ENCODE measurements around the gene PMIS2.

The PMIS2 gene

DNA sequence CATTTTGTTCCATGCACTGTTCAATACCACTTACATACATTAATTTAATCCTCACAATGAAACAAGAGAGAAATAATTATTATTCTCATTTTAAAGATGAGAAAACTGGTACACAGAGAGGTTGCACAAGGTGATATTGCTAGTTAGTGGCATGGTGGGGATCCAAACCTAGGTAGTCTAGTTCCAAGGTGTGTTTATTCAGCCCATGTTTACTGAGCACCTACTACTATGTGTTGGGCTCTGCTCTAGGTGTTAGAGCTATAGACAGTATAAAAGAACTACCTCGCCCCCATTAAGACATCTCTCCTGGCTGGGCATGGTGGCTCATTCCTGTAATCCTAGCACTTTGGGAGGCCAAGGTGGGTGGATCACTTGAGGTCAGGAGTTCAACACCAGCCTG lies 3.2 kb upstream of the PMIS2 start:
- ChIA-PET CTCF (interaction anchor here (1.0 to 2.5 kb wide), 2 partner anchors 10 to 34 kb away, joined by 3 to 8 read pairs; no protein-coding TSS in a partner anchor), POLR2A (no interaction called here)
- H3K4me1 ChIP-seq (ENCODE audit: control insufficient read depth, insufficient read depth, low read length): no peaks in the 10 kb centered on the region
- no peak overlapping the region for H3K4me3 ChIP-seq (ENCODE audit: low read depth, low read length)
- H3K9me3 ChIP-seq (ENCODE audit: control insufficient read depth, insufficient read depth, low read depth, low read length): no peaks in the 10 kb centered on the region; the same call in 1 of the 2 replicates
- peak; percentile 70; the same call in 1 of the 2 replicates for TF ChIP-seq ZNF664 (tag by site-specific recombination; IDR thresholded peaks at IDR 0.05)
- no peak for TF ChIP-seq ZNF610 (tag by site-specific recombination; IDR thresholded peaks at IDR 0.05; ENCODE audit: borderline replicate concordance)
- TF ChIP-seq, protein P1, sequence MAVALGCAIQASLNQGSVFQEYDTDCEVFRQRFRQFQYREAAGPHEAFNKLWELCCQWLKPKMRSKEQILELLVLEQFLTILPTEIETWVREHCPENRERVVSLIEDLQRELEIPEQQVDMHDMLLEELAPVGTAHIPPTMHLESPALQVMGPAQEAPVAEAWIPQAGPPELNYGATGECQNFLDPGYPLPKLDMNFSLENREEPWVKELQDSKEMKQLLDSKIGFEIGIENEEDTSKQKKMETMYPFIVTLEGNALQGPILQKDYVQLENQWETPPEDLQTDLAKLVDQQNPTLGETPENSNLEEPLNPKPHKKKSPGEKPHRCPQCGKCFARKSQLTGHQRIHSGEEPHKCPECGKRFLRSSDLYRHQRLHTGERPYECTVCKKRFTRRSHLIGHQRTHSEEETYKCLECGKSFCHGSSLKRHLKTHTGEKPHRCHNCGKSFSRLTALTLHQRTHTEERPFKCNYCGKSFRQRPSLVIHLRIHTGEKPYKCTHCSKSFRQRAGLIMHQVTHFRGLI (tag by site-specific recombination; IDR thresholded peaks at IDR 0.05): 0 out of 2 replicates have a peak, but pooled peaks have one; percentile 52
- no peak overlapping the region for H3K27ac ChIP-seq (ENCODE audit: extremely low read depth, low read depth, low read length)
- H3K36me3 ChIP-seq (ENCODE audit: control insufficient read depth in 2 of 2, insufficient read depth in 1 of 2, low read length in 2 of 2): no peaks in the 10 kb centered on the region; a peak in 1 of 3 replicates

DNA sequence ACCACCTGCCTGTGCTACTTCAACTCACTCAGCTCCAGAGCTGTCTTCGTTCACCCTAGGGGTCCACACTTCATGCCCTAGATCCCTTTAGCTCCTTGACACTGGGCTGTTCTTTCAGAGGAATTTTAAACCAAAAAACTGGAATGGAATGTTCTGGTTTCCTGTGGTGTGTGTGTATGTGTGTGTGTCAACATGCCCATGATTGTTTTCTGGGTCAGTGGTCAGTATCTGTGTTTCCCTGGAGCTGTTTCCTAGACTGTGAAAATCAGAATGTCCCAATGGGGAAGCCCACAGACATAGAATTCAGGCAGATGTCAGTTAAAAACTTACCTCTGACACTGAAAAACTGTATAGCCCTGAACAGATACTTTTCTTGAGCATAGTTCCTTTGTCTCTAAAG lies 1.3 kb downstream of the PMIS2 start:
- Histone ChIP-seq H3K27ac (ENCODE audit: extremely low read depth, low read depth, low read length) (no peak overlapping the region), H3K4me3 (ENCODE audit: low read depth, low read length) (no peak overlapping the region), H3K4me1 (ENCODE audit: control insufficient read depth, insufficient read depth, low read length) (0 out of 2 replicates have a peak, but pooled peaks cover 2% of the 10 kb centered on the region), H3K9me3 (ENCODE audit: control insufficient read depth, insufficient read depth, low read depth, low read length) (no peaks in the 10 kb centered on the region; the same call in 1 of the 2 replicates), H3K36me3 (ENCODE audit: control insufficient read depth in 2 of 2, insufficient read depth in 1 of 2, low read length in 2 of 2) (no peaks in the 10 kb centered on the region)
- ChIA-PET POLR2A (interaction anchor here (0.6 to 1.4 kb wide), 2 partner anchors 25 to 110 kb away, joined by 3 to 6 read pairs; partner anchors contain the start of gene HAUS5), CTCF (interaction anchor here (0.8 to 2.0 kb wide), 6 partner anchors 14 to 234 kb away, joined by 3 to 8 read pairs (median 4); no protein-coding TSS in a partner anchor)
- TF ChIP-seq SP7 (tag by site-specific recombination; IDR thresholded peaks at IDR 0.05): no peak
- TF ChIP-seq ZNF529 (tag by site-specific recombination; IDR thresholded peaks at IDR 0.05; ENCODE audit: insufficient replicate concordance): no peak
- TF ChIP-seq FEZF1 (tag by site-specific recombination; IDR thresholded peaks at IDR 0.05): no peak
- TF ChIP-seq ZNF433 (tag by site-specific recombination; IDR thresholded peaks at IDR 0.05; ENCODE audit: low read depth): no peak

DNA sequence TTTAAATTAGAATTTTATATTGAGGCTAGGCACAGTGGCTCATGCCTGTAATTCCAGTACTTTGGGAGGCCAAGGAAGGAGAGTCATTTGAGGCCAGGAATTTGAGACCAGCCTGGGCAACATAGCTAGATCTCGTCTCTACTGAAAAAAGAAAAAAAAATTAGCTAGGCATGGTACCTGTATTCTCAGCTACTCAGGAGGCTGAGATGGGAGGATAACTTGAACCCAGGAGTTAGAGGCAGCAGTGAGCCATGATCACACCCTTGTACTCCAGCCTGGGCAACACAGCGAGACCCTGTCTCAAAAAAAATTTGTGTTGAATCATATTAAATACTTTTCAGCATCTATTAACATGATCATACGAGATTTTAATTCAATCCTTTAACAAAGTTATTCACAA lies 4.9 kb downstream of the PMIS2 start:
- Histone ChIP-seq H3K4me1 (ENCODE audit: control insufficient read depth, insufficient read depth, low read length) (0 out of 2 replicates have a peak, but pooled peaks cover 2% of the 10 kb centered on the region), H3K27ac (ENCODE audit: extremely low read depth, low read depth, low read length) (no peak overlapping the region), H3K4me3 (ENCODE audit: low read depth, low read length) (no peak overlapping the region), H3K36me3 (ENCODE audit: control insufficient read depth in 2 of 2, insufficient read depth in 1 of 2, low read length in 2 of 2) (no peaks in the 10 kb centered on the region; a peak in 1 of 3 replicates), H3K9me3 (ENCODE audit: control insufficient read depth, insufficient read depth, low read depth, low read length) (no peaks in the 10 kb centered on the region; the same call in 1 of the 2 replicates)
- CTCF ChIA-PET: interaction anchor here (0.6 to 5.3 kb wide), 7 partner anchors 15 to 646 kb away, joined by 3 to 52 read pairs (median 7); no protein-coding TSS in a partner anchor
- POLR2A ChIA-PET: interaction anchor here (0.6 to 1.2 kb wide), 2 partner anchors 37 to 51 kb away, joined by 3 to 4 read pairs; no protein-coding TSS in a partner anchor
- TF ChIP-seq TCF7L2 (IDR thresholded peaks at IDR 0.05; ENCODE audit: borderline replicate concordance, low read depth, low read length): no peak
- TF ChIP-seq ZNF202 (tag by site-specific recombination; IDR thresholded peaks at IDR 0.05; ENCODE audit: borderline replicate concordance): no peak
- no peak for TF ChIP-seq ZNF48 (tag by site-specific recombination; IDR thresholded peaks at IDR 0.05)
- TF ChIP-seq ZNF121 (tag by site-specific recombination; IDR thresholded peaks at IDR 0.05): peak; percentile 80
- no peak for TF ChIP-seq KLF9 (tag by site-specific recombination; IDR thresholded peaks at IDR 0.05; ENCODE audit: low read depth)
- TF ChIP-seq ZNF530 (tag by site-specific recombination; IDR thresholded peaks at IDR 0.05; ENCODE audit: low read depth): no peak

DNA sequence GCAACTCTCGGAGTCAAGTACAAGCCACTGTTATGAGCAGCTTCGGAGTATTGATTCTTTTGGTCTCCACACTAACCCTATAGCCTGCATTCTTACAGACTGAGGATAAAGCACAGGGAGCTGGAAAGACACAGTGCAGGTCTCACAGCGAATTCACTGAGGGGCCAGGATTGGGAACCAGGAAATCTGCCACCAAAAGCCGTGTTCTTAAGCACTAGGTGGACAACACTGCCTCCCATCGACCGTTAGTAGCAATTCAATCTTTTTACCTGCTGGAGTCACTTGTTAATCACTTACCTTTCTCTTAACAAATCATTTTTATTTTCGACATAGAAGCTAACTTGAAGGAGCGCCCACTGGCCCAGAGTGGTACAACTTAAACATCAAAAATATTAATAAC lies 6.3 kb downstream of the PMIS2 start:
- no peak overlapping the region for H3K4me3 ChIP-seq (ENCODE audit: low read depth, low read length)
- ChIA-PET CTCF (interaction anchor here (0.6 to 5.3 kb wide), 47 partner anchors 8 to 1883 kb away, joined by 3 to 52 read pairs (median 4); partner anchors contain the start of genes FFAR1 and HAUS5), POLR2A (interaction anchor here (0.7 to 0.8 kb wide), 2 partner anchors 10 to 35 kb away, joined by 4 read pairs; no protein-coding TSS in a partner anchor)
- H3K27ac ChIP-seq (ENCODE audit: extremely low read depth, low read depth, low read length): no peak overlapping the region
- 0 out of 2 replicates have a peak, but pooled peaks cover 2% of the 10 kb centered on the region for H3K4me1 ChIP-seq (ENCODE audit: control insufficient read depth, insufficient read depth, low read length)
- no peaks in the 10 kb centered on the region; the same call in 1 of the 2 replicates for H3K9me3 ChIP-seq (ENCODE audit: control insufficient read depth, insufficient read depth, low read depth, low read length)
- H3K36me3 ChIP-seq (ENCODE audit: control insufficient read depth in 2 of 2, insufficient read depth in 1 of 2, low read length in 2 of 2): no peaks in the 10 kb centered on the region; a peak in 1 of 3 replicates
- TF ChIP-seq KLF1 (tag by site-specific recombination; IDR thresholded peaks at IDR 0.05) (no peak), ZNF629 (tag by site-specific recombination; IDR thresholded peaks at IDR 0.05) (no peak), ZBTB48 (tag by site-specific recombination; IDR thresholded peaks at IDR 0.05) (no peak), ZNF202 (tag by site-specific recombination; IDR thresholded peaks at IDR 0.05; ENCODE audit: borderline replicate concordance) (no peak)
- TF ChIP-seq, protein P2, sequence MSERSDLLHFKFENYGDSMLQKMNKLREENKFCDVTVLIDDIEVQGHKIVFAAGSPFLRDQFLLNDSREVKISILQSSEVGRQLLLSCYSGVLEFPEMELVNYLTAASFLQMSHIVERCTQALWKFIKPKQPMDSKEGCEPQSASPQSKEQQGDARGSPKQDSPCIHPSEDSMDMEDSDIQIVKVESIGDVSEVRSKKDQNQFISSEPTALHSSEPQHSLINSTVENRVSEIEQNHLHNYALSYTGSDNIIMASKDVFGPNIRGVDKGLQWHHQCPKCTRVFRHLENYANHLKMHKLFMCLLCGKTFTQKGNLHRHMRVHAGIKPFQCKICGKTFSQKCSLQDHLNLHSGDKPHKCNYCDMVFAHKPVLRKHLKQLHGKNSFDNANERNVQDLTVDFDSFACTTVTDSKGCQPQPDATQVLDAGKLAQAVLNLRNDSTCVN (tag by site-specific recombination; optimal IDR thresholded peaks at IDR 0.05): no peak
- TF ChIP-seq, protein P3, sequence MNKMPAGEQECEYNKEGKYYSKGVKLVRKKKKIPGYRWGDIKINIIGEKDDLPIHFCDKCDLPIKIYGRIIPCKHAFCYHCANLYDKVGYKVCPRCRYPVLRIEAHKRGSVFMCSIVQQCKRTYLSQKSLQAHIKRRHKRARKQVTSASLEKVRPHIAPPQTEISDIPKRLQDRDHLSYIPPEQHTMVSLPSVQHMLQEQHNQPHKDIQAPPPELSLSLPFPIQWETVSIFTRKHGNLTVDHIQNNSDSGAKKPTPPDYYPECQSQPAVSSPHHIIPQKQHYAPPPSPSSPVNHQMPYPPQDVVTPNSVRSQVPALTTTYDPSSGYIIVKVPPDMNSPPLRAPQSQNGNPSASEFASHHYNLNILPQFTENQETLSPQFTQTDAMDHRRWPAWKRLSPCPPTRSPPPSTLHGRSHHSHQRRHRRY (tag by site-specific recombination; IDR thresholded peaks at IDR 0.05): no peak
- TF ChIP-seq, protein P4, sequence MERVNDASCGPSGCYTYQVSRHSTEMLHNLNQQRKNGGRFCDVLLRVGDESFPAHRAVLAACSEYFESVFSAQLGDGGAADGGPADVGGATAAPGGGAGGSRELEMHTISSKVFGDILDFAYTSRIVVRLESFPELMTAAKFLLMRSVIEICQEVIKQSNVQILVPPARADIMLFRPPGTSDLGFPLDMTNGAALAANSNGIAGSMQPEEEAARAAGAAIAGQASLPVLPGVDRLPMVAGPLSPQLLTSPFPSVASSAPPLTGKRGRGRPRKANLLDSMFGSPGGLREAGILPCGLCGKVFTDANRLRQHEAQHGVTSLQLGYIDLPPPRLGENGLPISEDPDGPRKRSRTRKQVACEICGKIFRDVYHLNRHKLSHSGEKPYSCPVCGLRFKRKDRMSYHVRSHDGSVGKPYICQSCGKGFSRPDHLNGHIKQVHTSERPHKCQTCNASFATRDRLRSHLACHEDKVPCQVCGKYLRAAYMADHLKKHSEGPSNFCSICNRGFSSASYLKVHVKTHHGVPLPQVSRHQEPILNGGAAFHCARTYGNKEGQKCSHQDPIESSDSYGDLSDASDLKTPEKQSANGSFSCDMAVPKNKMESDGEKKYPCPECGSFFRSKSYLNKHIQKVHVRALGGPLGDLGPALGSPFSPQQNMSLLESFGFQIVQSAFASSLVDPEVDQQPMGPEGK (tag by site-specific recombination; IDR thresholded peaks at IDR 0.05): no peak
